GM20431 (cell line): ENCODE measurements around the gene LYSMD2.

Experiments
- in situ Hi-C: fragments of 300-500 bp; cut with MseI, MboI; formaldehyde crosslinking; loops from one replicate; pipeline ENCODE4 v1.15.0; 2020; ENCODE audit warnings: low sequenced_read_pairs; ENCODE audit not compliant: unreplicated experiment

LYSMD2 gene

GRCh38 chr15:51721199-51721960 lies 16.1 kb downstream of the LYSMD2 start:
- in situ Hi-C loops, result no loop called here

- in situ Hi-C loops, result no loop called here
These were observed 17.1 kb downstream of the LYSMD2 start for GRCh38 chr15:51720201-51720995.

GRCh38 chr15:51718746-51719145 lies 18.7 kb downstream of the LYSMD2 start:
- in situ Hi-C loops, result no loop called here

- in situ Hi-C loops, result no loop called here
These were observed 19.2 kb downstream of the LYSMD2 start for GRCh38 chr15:51718219-51718618.

GRCh38 chr15:51714911-51715310 lies 22.5 kb downstream of the LYSMD2 start:
- in situ Hi-C loops, result no loop called here

- in situ Hi-C loops, result no loop called here
These were observed 23.3 kb downstream of the LYSMD2 start for GRCh38 chr15:51714162-51714561.

- in situ Hi-C loops, result no loop called here
These were observed 28.4 kb downstream of the LYSMD2 start for GRCh38 chr15:51709031-51709430.

GRCh38 chr15:51708013-51708412 lies 29.4 kb downstream of the LYSMD2 start:
- in situ Hi-C loops, result no loop called here

GRCh38 chr15:51706926-51707608 lies 30.4 kb downstream of the LYSMD2 start:
- in situ Hi-C loops, result no loop called here

GRCh38 chr15:51706291-51706690 lies 31.2 kb downstream of the LYSMD2 start:
- in situ Hi-C loops, result no loop called here

- in situ Hi-C loops, result no loop called here
These were observed 34.7 kb downstream of the LYSMD2 start for GRCh38 chr15:51702710-51703109.

- in situ Hi-C loops, result no loop called here
These were observed 38.1 kb downstream of the LYSMD2 start for GRCh38 chr15:51699373-51699772.

GRCh38 chr15:51697163-51697562 lies 40.3 kb downstream of the LYSMD2 start:
- in situ Hi-C loops, result no loop called here

- in situ Hi-C loops, result no loop called here
These were observed 40.9 kb downstream of the LYSMD2 start for GRCh38 chr15:51696566-51696965.

- in situ Hi-C loops, result no loop called here
These were observed 45.3 kb downstream of the LYSMD2 start for GRCh38 chr15:51692154-51692553.

GRCh38 chr15:51688863-51689262 lies 48.6 kb downstream of the LYSMD2 start:
- in situ Hi-C loops, result no loop called here

GRCh38 chr15:51687565-51687964 lies 49.9 kb downstream of the LYSMD2 start:
- in situ Hi-C loops, result no loop called here

- in situ Hi-C loops, result no loop called here
These were observed 56.0 kb downstream of the LYSMD2 start, which contains the start of gene SCG3 for GRCh38 chr15:51681303-51681963. Gene SCG3, plus strand, starts transcription at chr15:51681503. Its CDS starts 253 bp downstream, at chr15:51681756.

- in situ Hi-C loops, result no loop called here
These were observed 57.1 kb downstream of the LYSMD2 start for GRCh38 chr15:51680321-51680720.

- in situ Hi-C loops, result no loop called here
These were observed 59.4 kb downstream of the LYSMD2 start for GRCh38 chr15:51678096-51678495.
